Measurements from ENCODE around the gene GABRG3.

GRCh38 chr15:27214961-27215360 is 244.0 kb downstream of the GABRG3 start:
- TF ChIP-seq CTCF (IDR thresholded peaks at IDR 0.05), result no peak
- no peak for TF ChIP-seq EP300 (IDR thresholded peaks at IDR 0.05)
- no peak for TF ChIP-seq POLR2A (IDR thresholded peaks at IDR 0.05; ENCODE audit: low read depth)
